OCI-LY1 (cell line): ENCODE data around the gene GEMIN5.
A peak's percentile ranks its signal among the peaks of the same experiment; 100 is the strongest.

ENCODE experiments used
- H2AFZ ChIP-seq: fragments of 200-600 bp; sonication (generic), shearing (Covaris generic); 2 replicates; pipeline ENCODE4 v1.6.0; 2014; ENCODE audit warnings: antibody characterized with exemption, mild to moderate bottlenecking, low read length
- H3F3A ChIP-seq: fragments of 200-600 bp; sonication (generic), shearing (Covaris generic); 2 replicates; pipeline ENCODE4 v1.6.0; 2014; ENCODE audit warnings: mild to moderate bottlenecking, antibody characterized with exemption, low read length, moderate library complexity; ENCODE audit not compliant: insufficient read depth
- H3K27ac ChIP-seq: fragments of 200-600 bp; sonication (generic); 2 replicates; pipeline ENCODE4 v1.5.1; 2014; ENCODE audit warnings: low read length, mixed run types, mild to moderate bottlenecking, low read depth; ENCODE audit not compliant: poor library complexity, severe bottlenecking
- H3K27me3 ChIP-seq: fragments of 200-600 bp; sonication (generic); 2 replicates; pipeline ENCODE4 v1.6.0; 2014; ENCODE audit warnings: antibody characterized with exemption, mild to moderate bottlenecking, low read length, moderate library complexity; ENCODE audit not compliant: insufficient read depth
- H3K36me3 ChIP-seq: fragments of 200-600 bp; sonication (generic); 2 replicates; pipeline ENCODE4 v1.6.1; 2014; ENCODE audit warnings: mild to moderate bottlenecking, antibody characterized with exemption, low read length, moderate library complexity, mixed read lengths; ENCODE audit not compliant: insufficient read depth
- H3K4me1 ChIP-seq: fragments of 200-600 bp; sonication (generic); 2 replicates; pipeline ENCODE4 v1.5.1; 2014; ENCODE audit warnings: mild to moderate bottlenecking, low read length, moderate library complexity; ENCODE audit not compliant: insufficient read depth, severe bottlenecking
- H3K4me2 ChIP-seq: fragments of 200-600 bp; sonication (generic), shearing (Covaris generic); 2 replicates; pipeline ENCODE4 v1.6.1; 2014; ENCODE audit warnings: low read length
- H3K4me3 ChIP-seq: fragments of 200-600 bp; sonication (generic); 2 replicates; pipeline ENCODE4 v1.5.1; 2014; ENCODE audit warnings: low read length, low read depth, mild to moderate bottlenecking, mixed read lengths; ENCODE audit not compliant: poor library complexity, severe bottlenecking
- H3K79me2 ChIP-seq: fragments of 200-600 bp; shearing (Covaris generic); 2 replicates; pipeline ENCODE4 v1.6.1; 2016; ENCODE audit warnings: mixed run types, low read length, mixed read lengths; ENCODE audit not compliant: insufficient read depth
- H3K9ac ChIP-seq: fragments of 200-600 bp; sonication (generic), shearing (Covaris generic); 2 replicates; pipeline ENCODE4 v1.6.1; 2014; ENCODE audit warnings: mild to moderate bottlenecking, low read length, mixed read lengths
- H3K9me2 ChIP-seq: fragments of 200-600 bp; sonication (generic), shearing (Covaris generic); 2 replicates; pipeline ENCODE4 v1.6.1; 2014; ENCODE audit warnings: low read depth, mild to moderate bottlenecking, low read length, mixed read lengths
- H3K9me3 ChIP-seq: fragments of 200-600 bp; shearing (Covaris generic); 2 replicates; pipeline ENCODE4 v1.6.1; 2014; ENCODE audit warnings: low read length, mixed read lengths
- H4K20me1 ChIP-seq: fragments of 200-600 bp; sonication (generic), shearing (Covaris generic); 2 replicates; pipeline ENCODE4 v1.6.0; 2016; ENCODE audit warnings: mild to moderate bottlenecking, low read length; ENCODE audit not compliant: insufficient read depth
- EZH2 ChIP-seq: fragments of 200-600 bp; sonication (generic), shearing (Covaris generic); IDR thresholded peaks from 2 replicates; pipeline ENCODE4 v1.8.0; 2017; ENCODE audit warnings: borderline replicate concordance, mixed run types, mild to moderate bottlenecking, antibody characterized with exemption, low read length, moderate library complexity, mixed read lengths
- TF ChIP-seq, protein P1 (sequence below): fragments of 200-600 bp; sonication (generic), shearing (Covaris generic); IDR thresholded peaks from 2 replicates; pipeline ENCODE4 v1.5.1; 2017; ENCODE audit warnings: mild to moderate bottlenecking, antibody characterized with exemption, low read length, moderate library complexity, mixed read lengths

GEMIN5 gene

DNA sequence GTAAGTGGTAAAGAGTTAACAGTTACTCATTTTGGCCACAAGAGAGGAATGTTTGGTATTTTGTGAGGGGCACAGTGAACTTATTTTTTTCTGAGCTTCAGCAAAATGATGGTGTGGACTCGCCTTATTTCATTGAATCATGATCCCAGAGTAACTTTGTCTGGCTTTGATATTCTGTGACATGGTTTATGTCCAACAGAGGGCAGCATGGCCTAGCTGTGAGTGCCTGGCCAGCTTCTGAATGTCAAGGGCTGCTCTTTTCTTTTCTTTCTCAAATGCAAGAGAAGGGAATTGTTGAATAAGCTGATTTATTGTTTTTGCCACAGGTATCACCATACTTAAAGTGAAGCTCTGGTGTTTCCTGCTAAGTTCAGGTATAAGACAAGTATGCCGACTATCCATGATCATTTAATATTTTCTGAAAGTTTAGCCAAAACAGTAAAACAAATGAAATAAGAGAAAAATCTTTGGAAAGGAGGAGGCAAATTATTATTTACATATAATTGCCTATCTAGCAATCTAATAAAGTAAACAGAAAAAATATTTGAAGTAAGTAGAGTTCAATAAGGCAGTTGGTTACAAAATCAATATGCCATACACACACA is 34.6 kb upstream of the GEMIN5 start:
- no peaks in the 10 kb centered on the region for H3K79me2 ChIP-seq
- no peaks in the 10 kb centered on the region for H3K4me1 ChIP-seq
- H3F3A ChIP-seq, result no peaks in the 10 kb centered on the region
- H3K27ac ChIP-seq, result no peak overlapping the region
- no peaks in the 10 kb centered on the region for H4K20me1 ChIP-seq
- no peak overlapping the region for H3K9ac ChIP-seq
- no peak for TF ChIP-seq EZH2
- TF ChIP-seq, protein P1, sequence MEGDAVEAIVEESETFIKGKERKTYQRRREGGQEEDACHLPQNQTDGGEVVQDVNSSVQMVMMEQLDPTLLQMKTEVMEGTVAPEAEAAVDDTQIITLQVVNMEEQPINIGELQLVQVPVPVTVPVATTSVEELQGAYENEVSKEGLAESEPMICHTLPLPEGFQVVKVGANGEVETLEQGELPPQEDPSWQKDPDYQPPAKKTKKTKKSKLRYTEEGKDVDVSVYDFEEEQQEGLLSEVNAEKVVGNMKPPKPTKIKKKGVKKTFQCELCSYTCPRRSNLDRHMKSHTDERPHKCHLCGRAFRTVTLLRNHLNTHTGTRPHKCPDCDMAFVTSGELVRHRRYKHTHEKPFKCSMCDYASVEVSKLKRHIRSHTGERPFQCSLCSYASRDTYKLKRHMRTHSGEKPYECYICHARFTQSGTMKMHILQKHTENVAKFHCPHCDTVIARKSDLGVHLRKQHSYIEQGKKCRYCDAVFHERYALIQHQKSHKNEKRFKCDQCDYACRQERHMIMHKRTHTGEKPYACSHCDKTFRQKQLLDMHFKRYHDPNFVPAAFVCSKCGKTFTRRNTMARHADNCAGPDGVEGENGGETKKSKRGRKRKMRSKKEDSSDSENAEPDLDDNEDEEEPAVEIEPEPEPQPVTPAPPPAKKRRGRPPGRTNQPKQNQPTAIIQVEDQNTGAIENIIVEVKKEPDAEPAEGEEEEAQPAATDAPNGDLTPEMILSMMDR, result peak; percentile 52; the same call in 1 of the 2 replicates
- H3K4me2 ChIP-seq, result no peak overlapping the region
- no peaks in the 10 kb centered on the region for H3K9me3 ChIP-seq
- H2AFZ ChIP-seq, result no peak overlapping the region
- no peaks in the 10 kb centered on the region for H3K9me2 ChIP-seq
- H3K4me3 ChIP-seq, result no peak overlapping the region
- H3K27me3 ChIP-seq, result no peaks in the 10 kb centered on the region
- peaks cover 23% of the 10 kb centered on the region for H3K36me3 ChIP-seq

DNA sequence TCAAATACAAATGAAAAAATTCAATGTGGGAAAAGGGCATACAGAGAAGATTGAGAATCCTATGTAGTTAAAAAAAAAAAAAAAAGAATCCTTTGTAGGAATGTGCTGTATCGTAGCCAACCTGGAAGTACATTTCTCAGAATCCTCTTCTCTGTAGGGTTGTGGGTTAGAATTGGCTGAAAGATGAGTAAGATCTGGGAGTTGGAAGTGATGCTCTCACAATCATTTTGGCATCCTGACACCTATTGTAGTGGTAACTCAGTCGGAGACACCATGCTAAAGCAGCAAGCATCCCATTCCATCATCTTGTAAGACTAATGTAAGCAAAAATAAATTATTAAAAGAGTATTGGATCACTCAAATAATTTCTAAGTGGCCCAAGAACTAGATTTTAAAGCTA is 33.5 kb upstream of the GEMIN5 start:
- H3K4me3 ChIP-seq, result no peak overlapping the region
- H3K27ac ChIP-seq, result no peak overlapping the region
- H3K27me3 ChIP-seq, result no peaks in the 10 kb centered on the region
- H4K20me1 ChIP-seq, result no peaks in the 10 kb centered on the region
- H3K9me2 ChIP-seq, result no peaks in the 10 kb centered on the region
- no peak overlapping the region for H3K4me2 ChIP-seq
- H2AFZ ChIP-seq, result no peak overlapping the region
- TF ChIP-seq, protein P1, result no peak
- no peak for TF ChIP-seq EZH2
- no peak overlapping the region for H3K9ac ChIP-seq
- H3K79me2 ChIP-seq, result no peaks in the 10 kb centered on the region
- H3K36me3 ChIP-seq, result peaks cover 34% of the 10 kb centered on the region
- no peaks in the 10 kb centered on the region for H3K9me3 ChIP-seq
- no peaks in the 10 kb centered on the region for H3K4me1 ChIP-seq
- H3F3A ChIP-seq, result no peaks in the 10 kb centered on the region

DNA sequence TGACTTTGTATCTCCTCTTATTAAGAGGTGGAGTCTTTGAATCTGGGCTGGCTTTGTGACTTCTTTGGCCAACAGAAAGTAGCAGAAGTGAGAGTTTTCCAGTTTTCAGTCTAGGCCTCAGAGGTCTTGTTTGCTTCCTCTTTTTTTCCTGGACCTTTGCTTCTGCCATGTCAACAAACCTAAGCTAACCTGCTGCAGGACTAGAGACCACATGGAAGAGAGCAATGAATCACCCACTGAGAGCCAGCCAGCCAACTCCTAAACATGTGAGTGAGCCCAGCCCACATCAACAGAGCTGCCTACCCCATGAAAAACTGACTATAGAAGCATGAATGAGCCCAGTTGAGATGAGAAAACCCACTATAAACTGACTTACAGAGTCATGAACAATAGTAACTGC is 32.7 kb upstream of the GEMIN5 start:
- H3K4me1 ChIP-seq, result no peaks in the 10 kb centered on the region
- no peak for TF ChIP-seq EZH2

DNA sequence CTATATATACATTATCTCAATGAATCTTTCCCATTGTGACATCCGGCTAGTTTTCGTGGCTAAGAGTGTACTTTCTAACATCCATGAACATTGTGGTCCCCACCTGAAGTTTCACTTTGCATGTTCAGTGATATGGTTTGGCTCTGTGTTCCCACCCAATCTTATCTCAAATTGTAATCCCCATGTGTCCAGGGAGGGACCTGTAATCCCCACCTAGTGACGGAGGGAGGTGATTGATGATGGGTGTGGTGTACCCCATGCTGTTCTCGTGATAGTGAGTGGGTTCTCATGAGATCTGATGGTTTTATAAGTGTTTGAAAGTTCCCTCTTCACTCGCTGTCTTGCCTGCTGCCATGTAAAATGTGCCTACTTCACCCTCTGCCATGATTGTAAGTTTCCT is 30.9 kb upstream of the GEMIN5 start:
- Histone ChIP-seq H3K27me3 (no peaks in the 10 kb centered on the region), H3K9ac (no peak overlapping the region), H3K36me3 (peaks cover 53% of the 10 kb centered on the region), H3K9me2 (no peaks in the 10 kb centered on the region), H3K4me3 (no peak overlapping the region), H2AFZ (no peak overlapping the region), H3K27ac (no peak overlapping the region), H3K79me2 (no peaks in the 10 kb centered on the region), H3K4me2 (no peak overlapping the region), H3K4me1 (no peaks in the 10 kb centered on the region), H3K9me3 (no peaks in the 10 kb centered on the region), H3F3A (no peaks in the 10 kb centered on the region), H4K20me1 (no peaks in the 10 kb centered on the region)
- TF ChIP-seq, protein P1, result no peak
- TF ChIP-seq EZH2, result no peak

More for the DNA sequence above, 32.7 kb upstream of the GEMIN5 start:
- Histone ChIP-seq H3K9ac (no peak overlapping the region), H2AFZ (no peak overlapping the region), H3F3A (no peaks in the 10 kb centered on the region), H3K4me3 (no peak overlapping the region), H3K36me3 (peaks cover 41% of the 10 kb centered on the region), H3K9me2 (no peaks in the 10 kb centered on the region), H3K79me2 (no peaks in the 10 kb centered on the region), H3K4me2 (no peak overlapping the region), H3K9me3 (no peaks in the 10 kb centered on the region), H4K20me1 (no peaks in the 10 kb centered on the region), H3K27me3 (no peaks in the 10 kb centered on the region), H3K27ac (no peak overlapping the region)
